PC-3 (cell line): Measurements from ENCODE around the gene HSPA1L.

Source experiments
- EZH2 ChIP-seq: fragments of 300-600 bp; sonication (generic); IDR thresholded peaks from one replicate; pipeline ENCODE4 v1.6.1; 2017; ENCODE audit warnings: antibody characterized with exemption, mild to moderate bottlenecking, low read length; ENCODE audit not compliant: unreplicated experiment
- EZH2phosphoT487 ChIP-seq: fragments of 300-600 bp; sonication (generic); IDR thresholded peaks from 2 replicates; pipeline ENCODE4 v1.6.1; 2018; ENCODE audit warnings: mild to moderate bottlenecking, antibody characterized with exemption, low read length, borderline replicate concordance
- TF ChIP-seq, protein P1 (sequence below): fragments of 300-600 bp; sonication (generic); conservative IDR thresholded peaks from 2 replicates; pipeline ENCODE4 v1.5.1; 2017; ENCODE audit warnings: antibody characterized with exemption, low read depth, mild to moderate bottlenecking, low read length

DNA sequence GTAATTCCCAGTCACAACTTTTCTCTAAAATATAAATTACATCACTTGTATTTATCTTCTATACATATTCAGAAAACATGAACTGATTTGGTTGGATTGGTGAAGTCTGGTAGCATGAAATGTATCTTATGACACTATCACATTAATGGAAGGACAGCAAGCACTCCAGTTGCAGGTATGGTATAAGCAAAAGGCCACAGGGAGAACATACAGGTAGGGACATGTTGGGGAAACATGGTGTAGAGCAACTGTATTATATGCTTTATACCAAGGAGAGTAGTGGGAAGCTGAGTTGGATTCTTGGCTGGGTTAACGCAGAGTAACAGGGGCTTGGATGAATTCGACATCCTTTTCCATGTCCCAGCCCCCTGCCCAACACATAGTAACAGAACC is 18.1 kb downstream of the HSPA1L start:
- TF ChIP-seq, protein P1, sequence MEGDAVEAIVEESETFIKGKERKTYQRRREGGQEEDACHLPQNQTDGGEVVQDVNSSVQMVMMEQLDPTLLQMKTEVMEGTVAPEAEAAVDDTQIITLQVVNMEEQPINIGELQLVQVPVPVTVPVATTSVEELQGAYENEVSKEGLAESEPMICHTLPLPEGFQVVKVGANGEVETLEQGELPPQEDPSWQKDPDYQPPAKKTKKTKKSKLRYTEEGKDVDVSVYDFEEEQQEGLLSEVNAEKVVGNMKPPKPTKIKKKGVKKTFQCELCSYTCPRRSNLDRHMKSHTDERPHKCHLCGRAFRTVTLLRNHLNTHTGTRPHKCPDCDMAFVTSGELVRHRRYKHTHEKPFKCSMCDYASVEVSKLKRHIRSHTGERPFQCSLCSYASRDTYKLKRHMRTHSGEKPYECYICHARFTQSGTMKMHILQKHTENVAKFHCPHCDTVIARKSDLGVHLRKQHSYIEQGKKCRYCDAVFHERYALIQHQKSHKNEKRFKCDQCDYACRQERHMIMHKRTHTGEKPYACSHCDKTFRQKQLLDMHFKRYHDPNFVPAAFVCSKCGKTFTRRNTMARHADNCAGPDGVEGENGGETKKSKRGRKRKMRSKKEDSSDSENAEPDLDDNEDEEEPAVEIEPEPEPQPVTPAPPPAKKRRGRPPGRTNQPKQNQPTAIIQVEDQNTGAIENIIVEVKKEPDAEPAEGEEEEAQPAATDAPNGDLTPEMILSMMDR: no peak
- TF ChIP-seq EZH2 (no peak), EZH2phosphoT487 (no peak)
